Measurements from ENCODE around the gene CYP3A7. TPM values are rescaled to one million over a fixed set of nuclear protein-coding genes. Genes with fewer than 3 reads are reported as not detected.
"Not testable (repeated sequence)": the region's sequence is repeated elsewhere in the genome, so short reads cannot be mapped to it uniquely, and the experiment has no call there.

Gene CYP3A7
- total RNA-seq, 1 donor from 2014 or later, result not detected

GRCh38 chr7:99742737-99743394 lies 7.9 kb upstream of the CYP3A7 start:
- H3K36me3 ChIP-seq (ENCODE audit: control insufficient read depth, insufficient read depth, low read length), result no peaks in the 10 kb centered on the region
- no peak for TF ChIP-seq CTCF (IDR thresholded peaks at IDR 0.05; ENCODE audit: insufficient read depth, low read length, poor library complexity, severe bottlenecking)
- no peak overlapping the region for H3K4me3 ChIP-seq (ENCODE audit: low read depth, low read length)
- no peaks in the 10 kb centered on the region for H3K27me3 ChIP-seq (ENCODE audit: control insufficient read depth, insufficient read depth, low read length)
- DNase-seq (ENCODE audit: low read depth), result no peak

- H3K4me3 ChIP-seq (ENCODE audit: low read depth, low read length), result no peak overlapping the region
Observed at GRCh38 chr7:99741441-99741795, 6.4 kb upstream of the CYP3A7 start.

GRCh38 chr7:99740573-99741440 lies 5.8 kb upstream of the CYP3A7 start:
- H3K36me3 ChIP-seq (ENCODE audit: control insufficient read depth, insufficient read depth, low read length), result no peaks in the 10 kb centered on the region
- H3K27me3 ChIP-seq (ENCODE audit: control insufficient read depth, insufficient read depth, low read length), result no peaks in the 10 kb centered on the region
- TF ChIP-seq CTCF (IDR thresholded peaks at IDR 0.05; ENCODE audit: insufficient read depth, low read length, poor library complexity, severe bottlenecking), result no peak
- H3K4me3 ChIP-seq (ENCODE audit: low read depth, low read length), result no peak overlapping the region
- DNase-seq (ENCODE audit: low read depth), result no peak

More at GRCh38 chr7:99741441-99741795, 6.4 kb upstream of the CYP3A7 start:
- no peak for DNase-seq (ENCODE audit: low read depth)
- no peaks in the 10 kb centered on the region for H3K36me3 ChIP-seq (ENCODE audit: control insufficient read depth, insufficient read depth, low read length)
- H3K27me3 ChIP-seq (ENCODE audit: control insufficient read depth, insufficient read depth, low read length), result no peaks in the 10 kb centered on the region
- TF ChIP-seq CTCF (IDR thresholded peaks at IDR 0.05; ENCODE audit: insufficient read depth, low read length, poor library complexity, severe bottlenecking), result no peak

GRCh38 chr7:99739699-99740572 lies 4.9 kb upstream of the CYP3A7 start:
- no peak for TF ChIP-seq CTCF (IDR thresholded peaks at IDR 0.05; ENCODE audit: insufficient read depth, low read length, poor library complexity, severe bottlenecking)
- H3K36me3 ChIP-seq (ENCODE audit: control insufficient read depth, insufficient read depth, low read length), result no peaks in the 10 kb centered on the region
- H3K4me3 ChIP-seq (ENCODE audit: low read depth, low read length), result no peak overlapping the region
- no peaks in the 10 kb centered on the region for H3K27me3 ChIP-seq (ENCODE audit: control insufficient read depth, insufficient read depth, low read length)
- DNase-seq (ENCODE audit: low read depth), result no peak

- TF ChIP-seq CTCF (IDR thresholded peaks at IDR 0.05; ENCODE audit: insufficient read depth, low read length, poor library complexity, severe bottlenecking), result no peak
- no peaks in the 10 kb centered on the region for H3K36me3 ChIP-seq (ENCODE audit: control insufficient read depth, insufficient read depth, low read length)
- H3K4me3 ChIP-seq (ENCODE audit: low read depth, low read length), result no peak overlapping the region
- no peak for DNase-seq (ENCODE audit: low read depth)
- no peaks in the 10 kb centered on the region for H3K27me3 ChIP-seq (ENCODE audit: control insufficient read depth, insufficient read depth, low read length)
Observed at GRCh38 chr7:99737726-99738125, 2.7 kb upstream of the CYP3A7 start.

- DNase-seq (ENCODE audit: low read depth); H3K4me3 ChIP-seq (ENCODE audit: low read depth, low read length); H3K36me3 ChIP-seq (ENCODE audit: control insufficient read depth, insufficient read depth, low read length); H3K27me3 ChIP-seq (ENCODE audit: control insufficient read depth, insufficient read depth, low read length): not testable (repeated sequence)
Observed at GRCh38 chr7:99736667-99737066, 1.7 kb upstream of the CYP3A7 start.
